ENCODE data around the gene MEIS2.

- no peak for TF ChIP-seq CTCF (IDR thresholded peaks at IDR 0.05)
- no peak for TF ChIP-seq EP300 (IDR thresholded peaks at IDR 0.05)
- no peak for TF ChIP-seq POLR2A (IDR thresholded peaks at IDR 0.05)
- no peak for TF ChIP-seq POLR2AphosphoS5 (IDR thresholded peaks at IDR 0.05)
Measured at GRCh38 chr15:37094333-37094914, 5.9 kb downstream of the MEIS2 start.
